Liver (tissue), 9 donors: ENCODE results near the gene TOM1L2. TPM values are rescaled to one million over a fixed set of nuclear protein-coding genes. Genes with fewer than 3 reads are reported as not detected.

Experiments
- DNase-seq: peaks from one replicate; pipeline ENCODE4 v3.0.0-alpha.2; 2017; ENCODE audit warnings: low spot score
- H3K27ac ChIP-seq, 2 donors: one replicate each; pipeline ENCODE4 v1.7.0; 2013; ENCODE audit warnings: inconsistent platforms in 2 of 2, low read length in 2 of 2, control low read depth in 1 of 2, low read depth in 1 of 2, mild to moderate bottlenecking in 1 of 2
- H3K27me3 ChIP-seq, 4 donors: one replicate each; pipeline versions ENCODE4 v1.6.1 to v1.7.0; 2013; ENCODE audit warnings: low read length in 3 of 4, inconsistent platforms in 1 of 4, mild to moderate bottlenecking in 1 of 4, moderate library complexity in 1 of 4; ENCODE audit not compliant: control insufficient read depth in 4 of 4, insufficient read depth in 4 of 4
- H3K36me3 ChIP-seq, 4 donors: one replicate each; pipeline versions ENCODE4 v1.6.1 to v1.7.0; 2013; ENCODE audit warnings: low read length in 3 of 4, mild to moderate bottlenecking in 3 of 4, low read depth in 1 of 4, moderate library complexity in 1 of 4; ENCODE audit not compliant: control insufficient read depth in 4 of 4, insufficient read depth in 3 of 4
- H3K4me1 ChIP-seq, 4 donors: one replicate each; pipeline versions ENCODE4 v1.6.1 to v1.7.0; 2013; ENCODE audit warnings: low read length in 3 of 4, mild to moderate bottlenecking in 3 of 4, moderate library complexity in 1 of 4; ENCODE audit not compliant: control insufficient read depth in 4 of 4, insufficient read depth in 4 of 4
- H3K4me3 ChIP-seq, 3 donors: one replicate each; pipeline versions ENCODE4 v1.6.1 to v1.7.0; 2013; ENCODE audit warnings: low read length in 3 of 3, control low read depth in 1 of 3, low read depth in 1 of 3, mild to moderate bottlenecking in 1 of 3
- H3K9ac ChIP-seq, 2 donors: one replicate each; pipeline ENCODE4 v1.7.0; 2013; ENCODE audit warnings: low read length in 2 of 2, mild to moderate bottlenecking in 2 of 2, moderate library complexity in 2 of 2, control low read depth in 1 of 2, low read depth in 1 of 2
- H3K9me3 ChIP-seq, 4 donors: one replicate each; pipeline versions ENCODE4 v1.6.1 to v1.7.0; 2013; ENCODE audit warnings: low read length in 3 of 4; ENCODE audit not compliant: control insufficient read depth in 4 of 4
- ATF3 ChIP-seq: IDR thresholded peaks from 2 replicates; pipeline ENCODE4 v1.6.1; 2016; ENCODE audit warnings: antibody characterized with exemption
- EGR1 ChIP-seq, 2 donors: IDR thresholded peaks; 2 replicates each; pipeline ENCODE4 v1.6.1; 2016 to 2018; ENCODE audit warnings: antibody characterized with exemption in 2 of 2, low read depth in 2 of 2
- FOXA1 ChIP-seq: IDR thresholded peaks from 2 replicates; pipeline ENCODE4 v1.6.1; 2016; ENCODE audit warnings: antibody characterized with exemption
- FOXA2 ChIP-seq: IDR thresholded peaks from 2 replicates; pipeline ENCODE4 v1.6.1; 2016; ENCODE audit warnings: antibody characterized with exemption
- GABPA ChIP-seq, 2 donors: IDR thresholded peaks in 1 of 2; conservative IDR thresholded peaks in 1 of 2; 2 replicates each; pipeline ENCODE4 v1.6.1; 2016; ENCODE audit warnings: antibody characterized with exemption in 2 of 2, mild to moderate bottlenecking in 1 of 2, moderate library complexity in 1 of 2
- HNF4A ChIP-seq, 2 donors: conservative IDR thresholded peaks; 2 replicates each; pipeline ENCODE4 v1.6.1; 2016; ENCODE audit warnings: antibody characterized with exemption in 2 of 2, mild to moderate bottlenecking in 2 of 2
- JUND ChIP-seq, 2 donors: IDR thresholded peaks; 2 replicates each; pipeline ENCODE4 v1.6.1; 2016; ENCODE audit warnings: antibody characterized with exemption in 2 of 2
- NR2F2 ChIP-seq: IDR thresholded peaks from 2 replicates; pipeline ENCODE4 v1.6.1; 2016; ENCODE audit warnings: antibody characterized with exemption
- RAD21 ChIP-seq, 2 donors: IDR thresholded peaks; 2 replicates each; pipeline ENCODE4 v1.6.1; 2016; ENCODE audit warnings: antibody characterized with exemption in 2 of 2, mild to moderate bottlenecking in 2 of 2
- SP1 ChIP-seq: IDR thresholded peaks from 2 replicates; pipeline ENCODE4 v1.6.1; 2018; ENCODE audit warnings: antibody characterized with exemption, mild to moderate bottlenecking
- TAF1 ChIP-seq: conservative IDR thresholded peaks from 2 replicates; pipeline ENCODE4 v1.6.1; 2016; ENCODE audit warnings: antibody characterized with exemption, mild to moderate bottlenecking
- WGBS: extraction: QIAGEN DNeasy Blood & Tissue Kit; methylation state at CpG from one replicate; pipeline ENCODE4 v1.1.7; 2013; 5-methylcytosine and 5-hydroxymethylcytosine counted together
- polyA plus RNA-seq, 2 donors: library from polyadenylated mRNA; stranded (reverse) in 1 of 2; unstranded in 1 of 2; fragments of 200-250 nt in 1 of 2; fragments of >200 nt in 1 of 2; fragmentation: Nextera tagmentation in 1 of 2; extraction: Ambion mirVana in 1 of 2; gene quantifications; one replicate each; pipeline versions ENCODE4 v1.2.1 to v1.2.3, GENCODE V29; 2013 to 2015
- total RNA-seq, 2 donors: library from RNA; depleted of rRNA; stranded (reverse); fragments of >200 nt; gene quantifications; one replicate each; pipeline ENCODE4 v1.2.3, GENCODE V29; 2014
- TF ChIP-seq, protein P1 (sequence below): IDR thresholded peaks from 2 replicates; pipeline ENCODE4 v1.6.1; 2016; ENCODE audit warnings: antibody characterized with exemption
- TF ChIP-seq, protein P2 (sequence below): IDR thresholded peaks from 2 replicates; pipeline ENCODE4 v1.6.1; 2016; ENCODE audit warnings: antibody characterized with exemption, mild to moderate bottlenecking
- donor health status: healthy.
- donor health status: healthy.
- donor health status: healthy.
- donor health status: healthy.
- donor health status: healthy.

TOM1L2 gene
- total and polyA plus RNA-seq, 4 donors: 5.0 to 24.0 (median 9.3) TPM

DNA sequence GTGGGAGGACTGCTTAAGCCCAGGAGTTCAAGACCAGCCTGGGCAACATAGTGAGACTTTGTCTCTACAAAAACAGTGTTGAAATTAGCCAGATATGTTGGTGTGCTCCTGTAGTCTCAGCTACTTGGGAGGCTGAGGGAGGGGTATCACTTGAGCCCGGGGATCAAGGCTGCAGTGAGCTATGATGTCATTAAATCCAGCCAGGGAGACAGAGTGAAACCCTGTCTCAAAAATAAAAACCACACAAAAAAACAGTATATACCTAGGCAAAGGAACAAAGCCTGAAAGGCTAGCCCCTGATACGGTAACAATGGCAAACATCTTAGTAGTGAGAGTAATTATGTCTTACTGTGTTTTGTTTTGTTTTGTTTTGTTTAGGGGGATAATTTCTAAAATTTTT is 38.0 kb downstream of the TOM1L2 start:
- Histone ChIP-seq H3K9me3 (no peaks in the 10 kb centered on the region), H3K4me3 (no peak overlapping the region), H3K27me3 (no peaks in the 10 kb centered on the region), H3K9ac (no peak overlapping the region), H3K27ac (no peak overlapping the region), H3K4me1 (peaks cover 0 to 11% (median 1%) of the 10 kb centered on the region in 4 donors), H3K36me3 (no peaks in the 10 kb centered on the region)
- no peak for DNase-seq
- no peak for TF ChIP-seq EGR1 (IDR thresholded peaks at IDR 0.05; ENCODE audit: low read depth in 2 of 2)
- no peak for TF ChIP-seq ATF3
- 95% methylated on average over 2 of the region's 2 CpGs for WGBS

DNA sequence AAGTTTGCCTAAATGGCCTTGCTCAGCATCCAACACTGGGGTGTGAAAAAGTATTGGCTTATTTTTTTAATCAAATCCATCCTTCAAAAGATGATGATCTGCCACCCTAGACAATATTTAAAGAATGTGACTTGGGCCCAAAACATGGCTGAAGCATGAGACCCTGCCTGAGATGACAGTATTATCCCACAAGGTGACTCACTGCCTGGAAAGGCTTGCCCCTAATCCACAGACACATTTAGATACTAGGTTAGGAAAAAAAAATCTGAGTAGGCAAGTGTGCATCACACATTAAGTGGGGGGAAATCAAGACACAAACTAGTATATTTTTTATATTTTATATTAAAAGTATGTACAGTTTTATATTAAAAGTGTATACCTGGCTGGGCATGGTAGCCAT is 38.4 kb downstream of the TOM1L2 start:
- Histone ChIP-seq H3K36me3 (no peaks in the 10 kb centered on the region), H3K9me3 (no peaks in the 10 kb centered on the region), H3K9ac (no peak overlapping the region), H3K27ac (no peak overlapping the region), H3K27me3 (no peaks in the 10 kb centered on the region), H3K4me3 (no peak overlapping the region), H3K4me1 (peaks cover 0 to 9% (median 1%) of the 10 kb centered on the region in 4 donors)
- TF ChIP-seq GABPA (IDR thresholded peaks at IDR 0.05 in 1 of 2, conservative IDR thresholded peaks at IDR 0.05 in 1 of 2) (no peak), ATF3 (no peak), JUND (IDR thresholded peaks at IDR 0.05) (no peak)
- DNase-seq: no peak

DNA sequence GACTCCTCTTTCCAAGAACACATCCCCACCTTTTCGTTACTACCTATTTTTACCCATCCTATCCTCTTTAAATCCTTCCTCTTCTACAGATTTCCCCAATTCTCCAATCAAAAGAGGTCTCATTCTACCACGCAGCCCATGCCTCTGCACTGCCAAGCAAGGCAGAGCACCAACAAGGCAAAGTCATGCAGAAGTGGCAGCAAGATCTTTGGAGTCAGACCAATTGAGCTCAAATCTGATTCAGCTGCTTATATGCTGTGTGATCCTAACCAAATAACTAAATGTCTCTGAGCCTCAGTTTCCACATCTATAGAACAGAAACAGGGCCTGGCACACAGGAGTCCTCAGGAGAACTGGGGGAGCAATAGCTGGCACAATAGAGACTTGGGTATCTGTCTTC is 41.0 kb downstream of the TOM1L2 start:
- Histone ChIP-seq H3K4me1 (peaks cover 6 to 28% (median 11%) of the 10 kb centered on the region in 4 donors), H3K27me3 (no peaks in the 10 kb centered on the region), H3K27ac (no peak overlapping the region), H3K36me3 (no peaks in the 10 kb centered on the region), H3K4me3 (no peak overlapping the region), H3K9ac (no peak overlapping the region), H3K9me3 (no peaks in the 10 kb centered on the region)
- WGBS: 91% methylated on average over 2 of the region's 2 CpGs
- TF ChIP-seq GABPA (IDR thresholded peaks at IDR 0.05 in 1 of 2, conservative IDR thresholded peaks at IDR 0.05 in 1 of 2) (no peak), HNF4A (conservative IDR thresholded peaks at IDR 0.05) (no peak), RAD21 (IDR thresholded peaks at IDR 0.05) (no peak)
- no peak for DNase-seq

- TF ChIP-seq, protein P1, sequence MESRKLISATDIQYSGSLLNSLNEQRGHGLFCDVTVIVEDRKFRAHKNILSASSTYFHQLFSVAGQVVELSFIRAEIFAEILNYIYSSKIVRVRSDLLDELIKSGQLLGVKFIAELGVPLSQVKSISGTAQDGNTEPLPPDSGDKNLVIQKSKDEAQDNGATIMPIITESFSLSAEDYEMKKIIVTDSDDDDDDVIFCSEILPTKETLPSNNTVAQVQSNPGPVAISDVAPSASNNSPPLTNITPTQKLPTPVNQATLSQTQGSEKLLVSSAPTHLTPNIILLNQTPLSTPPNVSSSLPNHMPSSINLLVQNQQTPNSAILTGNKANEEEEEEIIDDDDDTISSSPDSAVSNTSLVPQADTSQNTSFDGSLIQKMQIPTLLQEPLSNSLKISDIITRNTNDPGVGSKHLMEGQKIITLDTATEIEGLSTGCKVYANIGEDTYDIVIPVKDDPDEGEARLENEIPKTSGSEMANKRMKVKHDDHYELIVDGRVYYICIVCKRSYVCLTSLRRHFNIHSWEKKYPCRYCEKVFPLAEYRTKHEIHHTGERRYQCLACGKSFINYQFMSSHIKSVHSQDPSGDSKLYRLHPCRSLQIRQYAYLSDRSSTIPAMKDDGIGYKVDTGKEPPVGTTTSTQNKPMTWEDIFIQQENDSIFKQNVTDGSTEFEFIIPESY: no peak
- TF ChIP-seq FOXA2 (no peak), NR2F2 (no peak), SP1 (no peak), TAF1 (no peak), FOXA1 (no peak), EGR1 (IDR thresholded peaks at IDR 0.05; ENCODE audit: low read depth in 2 of 2) (no peak), ATF3 (no peak), GABPA (IDR thresholded peaks at IDR 0.05 in 1 of 2, conservative IDR thresholded peaks at IDR 0.05 in 1 of 2) (no peak)
- TF ChIP-seq, protein P2, sequence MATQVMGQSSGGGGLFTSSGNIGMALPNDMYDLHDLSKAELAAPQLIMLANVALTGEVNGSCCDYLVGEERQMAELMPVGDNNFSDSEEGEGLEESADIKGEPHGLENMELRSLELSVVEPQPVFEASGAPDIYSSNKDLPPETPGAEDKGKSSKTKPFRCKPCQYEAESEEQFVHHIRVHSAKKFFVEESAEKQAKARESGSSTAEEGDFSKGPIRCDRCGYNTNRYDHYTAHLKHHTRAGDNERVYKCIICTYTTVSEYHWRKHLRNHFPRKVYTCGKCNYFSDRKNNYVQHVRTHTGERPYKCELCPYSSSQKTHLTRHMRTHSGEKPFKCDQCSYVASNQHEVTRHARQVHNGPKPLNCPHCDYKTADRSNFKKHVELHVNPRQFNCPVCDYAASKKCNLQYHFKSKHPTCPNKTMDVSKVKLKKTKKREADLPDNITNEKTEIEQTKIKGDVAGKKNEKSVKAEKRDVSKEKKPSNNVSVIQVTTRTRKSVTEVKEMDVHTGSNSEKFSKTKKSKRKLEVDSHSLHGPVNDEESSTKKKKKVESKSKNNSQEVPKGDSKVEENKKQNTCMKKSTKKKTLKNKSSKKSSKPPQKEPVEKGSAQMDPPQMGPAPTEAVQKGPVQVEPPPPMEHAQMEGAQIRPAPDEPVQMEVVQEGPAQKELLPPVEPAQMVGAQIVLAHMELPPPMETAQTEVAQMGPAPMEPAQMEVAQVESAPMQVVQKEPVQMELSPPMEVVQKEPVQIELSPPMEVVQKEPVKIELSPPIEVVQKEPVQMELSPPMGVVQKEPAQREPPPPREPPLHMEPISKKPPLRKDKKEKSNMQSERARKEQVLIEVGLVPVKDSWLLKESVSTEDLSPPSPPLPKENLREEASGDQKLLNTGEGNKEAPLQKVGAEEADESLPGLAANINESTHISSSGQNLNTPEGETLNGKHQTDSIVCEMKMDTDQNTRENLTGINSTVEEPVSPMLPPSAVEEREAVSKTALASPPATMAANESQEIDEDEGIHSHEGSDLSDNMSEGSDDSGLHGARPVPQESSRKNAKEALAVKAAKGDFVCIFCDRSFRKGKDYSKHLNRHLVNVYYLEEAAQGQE: no peak
- H3K27ac ChIP-seq: no peak overlapping the region
- no peak overlapping the region for H3K4me3 ChIP-seq
- no peaks in the 10 kb centered on the region for H3K36me3 ChIP-seq
- H3K27me3 ChIP-seq: no peaks in the 10 kb centered on the region
- H3K9me3 ChIP-seq: no peaks in the 10 kb centered on the region
- H3K9ac ChIP-seq: no peak overlapping the region
- H3K4me1 ChIP-seq: peaks cover 6 to 23% (median 9%) of the 10 kb centered on the region in 4 donors
- DNase-seq: no peak
Observed at GRCh38 chr17:17930674-17931073, 41.5 kb downstream of the TOM1L2 start.
